Body of pancreas (tissue), 4 donors: ENCODE data around the gene C4orf51.

Experiments used
- CTCF ChIP-seq, 7 experiments: fragments of 450-650 bp in 4 of 7; fragments of 200-600 bp in 3 of 7; sonication (generic) in 3 of 7; IDR thresholded peaks; one replicate each; pipeline ENCODE4 v1.5.1; 2016 to 2019; ENCODE audit warnings: antibody characterized with exemption in 7 of 7
- POLR2A ChIP-seq, 3 donors: fragments of 450-650 bp; IDR thresholded peaks; one replicate each; pipeline ENCODE4 v1.6.1; 2016; ENCODE audit warnings: antibody characterized with exemption in 3 of 3, mild to moderate bottlenecking in 2 of 3

GRCh38 chr4:145769450-145770037 lies 89.6 kb downstream of the C4orf51 start:
- no peak for TF ChIP-seq POLR2A (IDR thresholded peaks at IDR 0.05)
- TF ChIP-seq CTCF (IDR thresholded peaks at IDR 0.05) = no peak
